Muscle of leg (tissue), 11 donors: ENCODE measurements around the gene ZMYND12. TPM values are rescaled to one million over a fixed set of nuclear protein-coding genes. Genes with fewer than 3 reads are reported as not detected.
A peak's percentile ranks its signal among the peaks of the same experiment; 100 is the strongest.

Experiments
- DNase-seq: peaks from one replicate; pipeline ENCODE4 v3.0.0; 2013
- H3K27ac ChIP-seq: one replicate; pipeline ENCODE4 v1.5.1; 2013; ENCODE audit warnings: mild to moderate bottlenecking, low read length, control low read depth
- H3K27me3 ChIP-seq: one replicate; pipeline ENCODE4 v1.6.1; 2013; ENCODE audit warnings: low read length; ENCODE audit not compliant: control insufficient read depth, insufficient read depth
- H3K36me3 ChIP-seq: one replicate; pipeline ENCODE4 v1.6.1; 2013; ENCODE audit warnings: low read length; ENCODE audit not compliant: control insufficient read depth, insufficient read depth
- H3K4me1 ChIP-seq: one replicate; pipeline ENCODE4 v1.6.1; 2013; ENCODE audit warnings: low read length; ENCODE audit not compliant: control insufficient read depth, insufficient read depth
- H3K4me3 ChIP-seq: one replicate; pipeline ENCODE4 v1.5.1; 2013; ENCODE audit warnings: low read length, control low read depth
- H3K9me3 ChIP-seq: replicated peaks from 2 replicates; pipeline ENCODE4 v1.6.1; 2013; ENCODE audit warnings: low read depth, low read length; ENCODE audit not compliant: control insufficient read depth
- WGBS: methylation state at CpG from one replicate; pipeline ENCODE4 v1.1.5; 2013; ENCODE audit warnings: missing lambda C conversion rate; ENCODE audit not compliant: insufficient coverage; 5-methylcytosine and 5-hydroxymethylcytosine counted together
- polyA plus RNA-seq, 8 donors: library from polyadenylated mRNA; unstranded; fragments of 120-200 nt; gene quantifications; one replicate each; pipeline versions ENCODE4 v1.2.1 to v1.2.3, GENCODE V29; 2013; ENCODE audit warnings: inconsistent platforms in 1 of 8, low replicate concordance in 1 of 8; ENCODE audit not compliant: insufficient read length in 8 of 8, insufficient read depth in 1 of 8
- total RNA-seq: library from RNA; stranded (reverse); fragments of 120-200 nt; gene quantifications from one replicate; pipeline ENCODE4 v1.2.4, GENCODE V29; 2013

Gene ZMYND12
- total and polyA plus RNA-seq, 9 donors: 0.56 to 1.6 (median 0.86) TPM

- Histone ChIP-seq H3K36me3 (no peaks in the 10 kb centered on the region), H3K27me3 (no peaks in the 10 kb centered on the region), H3K4me1 (peaks cover 42% of the 10 kb centered on the region), H3K4me3 (no peak overlapping the region), H3K27ac (no peak overlapping the region), H3K9me3 (no peaks in the 10 kb centered on the region)
- WGBS: no CpG with 5 or more reads among the region's 4 CpGs
- DNase-seq: no peak
These were observed 31.6 kb downstream of the ZMYND12 start for GRCh38 chr1:42424201-42424600.

GRCh38 chr1:42423681-42424080 is 32.1 kb downstream of the ZMYND12 start:
- DNase-seq: peak; percentile 43
- Histone ChIP-seq H3K36me3 (no peaks in the 10 kb centered on the region), H3K9me3 (no peaks in the 10 kb centered on the region), H3K27me3 (no peaks in the 10 kb centered on the region), H3K27ac (peak overlapping the region; percentile 56), H3K4me1 (peaks cover 46% of the 10 kb centered on the region), H3K4me3 (no peak overlapping the region)
- WGBS: 100% methylated on average over 2 of the region's 3 CpGs

- Histone ChIP-seq H3K9me3 (no peaks in the 10 kb centered on the region), H3K4me3 (no peak overlapping the region), H3K27ac (no peak overlapping the region), H3K27me3 (no peaks in the 10 kb centered on the region), H3K36me3 (no peaks in the 10 kb centered on the region), H3K4me1 (peaks cover 53% of the 10 kb centered on the region)
- DNase-seq: peak; percentile 60
- 14% methylated on average over 6 of the region's 9 CpGs for WGBS
These were observed 33.1 kb downstream of the ZMYND12 start for GRCh38 chr1:42422737-42423136.

GRCh38 chr1:42420911-42421585 is 34.8 kb downstream of the ZMYND12 start:
- peaks cover 61% of the 10 kb centered on the region for H3K4me1 ChIP-seq
- H3K27me3 ChIP-seq: no peaks in the 10 kb centered on the region
- no peak overlapping the region for H3K4me3 ChIP-seq
- H3K36me3 ChIP-seq: no peaks in the 10 kb centered on the region
- peak overlapping the region; percentile 83 for H3K27ac ChIP-seq
- WGBS: 8% methylated on average over 8 of the region's 10 CpGs
- DNase-seq: peak; percentile 96
- H3K9me3 ChIP-seq: no peaks in the 10 kb centered on the region

- H3K4me3 ChIP-seq: no peak overlapping the region
- DNase-seq: peak; percentile 59
- no peaks in the 10 kb centered on the region for H3K36me3 ChIP-seq
- H3K27ac ChIP-seq: peak overlapping the region; percentile 83
- WGBS: 40% methylated on average over 1 of the region's 7 CpGs
- H3K9me3 ChIP-seq: no peaks in the 10 kb centered on the region
- H3K27me3 ChIP-seq: no peaks in the 10 kb centered on the region
- H3K4me1 ChIP-seq: peaks cover 61% of the 10 kb centered on the region
These were observed 35.7 kb downstream of the ZMYND12 start for GRCh38 chr1:42420121-42420520.

DNA sequence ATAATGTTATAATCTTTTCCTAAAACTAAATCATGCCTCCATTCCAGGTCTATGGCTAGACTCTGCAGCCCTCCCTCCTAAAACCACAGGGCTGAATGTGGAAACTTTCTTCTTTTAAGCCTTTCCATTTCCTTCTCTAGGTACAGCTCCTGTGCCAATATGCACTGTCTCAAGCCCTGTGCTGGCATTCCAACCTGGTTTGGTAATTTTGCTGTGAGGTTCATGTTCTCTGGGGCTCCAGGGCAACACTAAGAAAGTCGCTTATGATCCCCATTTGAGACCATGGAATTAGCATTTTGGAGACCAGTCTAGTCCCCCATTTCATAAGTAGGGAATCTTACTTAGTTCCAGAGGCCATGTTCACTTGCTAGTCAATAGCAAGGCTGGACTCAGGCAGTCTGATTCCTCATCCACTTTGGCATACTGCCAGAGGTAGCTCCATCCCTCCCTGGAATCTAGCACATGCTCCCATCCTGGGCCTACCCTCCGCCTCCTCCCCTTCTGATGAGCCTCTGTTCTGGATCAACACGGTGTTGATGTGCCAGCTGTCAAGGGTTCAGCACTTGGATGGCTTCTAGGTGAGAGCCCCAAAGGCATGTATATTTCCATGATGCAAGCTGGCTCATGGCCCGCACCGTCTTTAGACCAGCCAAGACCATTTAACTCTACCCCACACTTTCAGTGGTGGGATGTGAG is 36.5 kb downstream of the ZMYND12 start:
- peak; percentile 90 for DNase-seq
- Histone ChIP-seq H3K9me3 (no peaks in the 10 kb centered on the region), H3K27ac (peak overlapping the region; percentile 83), H3K4me3 (no peak overlapping the region), H3K4me1 (peaks cover 61% of the 10 kb centered on the region), H3K27me3 (no peaks in the 10 kb centered on the region), H3K36me3 (no peaks in the 10 kb centered on the region)
- 50% methylated on average over 1 of the region's 5 CpGs for WGBS

DNA sequence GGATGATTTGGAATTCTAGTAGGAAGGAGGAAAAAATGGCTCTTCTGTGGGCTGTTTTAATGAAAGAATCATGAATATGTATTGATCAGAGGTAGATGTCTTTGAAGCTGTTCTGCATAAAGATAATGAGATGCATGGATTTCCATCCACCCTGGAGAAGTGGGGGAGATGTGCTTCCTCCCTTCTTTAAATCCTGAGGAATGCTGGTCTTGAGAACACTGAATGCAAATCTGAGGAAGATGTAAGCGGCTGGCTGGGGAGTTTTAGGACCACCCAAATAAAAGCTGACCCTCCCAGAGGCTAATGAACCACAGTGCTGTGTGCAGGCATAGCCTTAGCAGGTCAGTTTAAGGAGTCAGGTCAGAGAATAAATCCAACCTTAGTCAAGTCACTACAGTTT is 37.3 kb downstream of the ZMYND12 start:
- no peak overlapping the region for H3K27ac ChIP-seq

GRCh38 chr1:42417166-42417565 is 38.7 kb downstream of the ZMYND12 start:
- 80% methylated on average over 1 of the region's 3 CpGs for WGBS
- peak; percentile 82 for DNase-seq
- no peak overlapping the region for H3K4me3 ChIP-seq
- H3K36me3 ChIP-seq: no peaks in the 10 kb centered on the region
- no peaks in the 10 kb centered on the region for H3K9me3 ChIP-seq
- peaks cover 47% of the 10 kb centered on the region for H3K4me1 ChIP-seq
- H3K27ac ChIP-seq: peak overlapping the region; percentile 42
- H3K27me3 ChIP-seq: no peaks in the 10 kb centered on the region

More for the DNA sequence above, 37.3 kb downstream of the ZMYND12 start:
- Histone ChIP-seq H3K36me3 (no peaks in the 10 kb centered on the region), H3K4me3 (no peak overlapping the region), H3K9me3 (no peaks in the 10 kb centered on the region), H3K4me1 (peaks cover 57% of the 10 kb centered on the region), H3K27me3 (no peaks in the 10 kb centered on the region)
- no peak for DNase-seq
- no CpG with 5 or more reads among the region's 1 CpG for WGBS

GRCh38 chr1:42414551-42415496 is 41.0 kb downstream of the ZMYND12 start:
- peaks cover 25% of the 10 kb centered on the region for H3K4me1 ChIP-seq
- H3K27me3 ChIP-seq: no peaks in the 10 kb centered on the region
- H3K36me3 ChIP-seq: no peaks in the 10 kb centered on the region
- H3K4me3 ChIP-seq: no peak overlapping the region
- H3K27ac ChIP-seq: no peak overlapping the region
- no peaks in the 10 kb centered on the region for H3K9me3 ChIP-seq
- DNase-seq: no peak
- WGBS: 60% methylated on average over 9 of the region's 17 CpGs
